Thoracic aorta (tissue), 2 donors: ENCODE measurements around the gene CTXN1. TPM values are rescaled to one million over a fixed set of nuclear protein-coding genes. Genes with fewer than 3 reads are reported as not detected.

Source experiments
- ATAC-seq: fragments of 150-250 bp; one replicate; pipeline ENCODE4 v1.8.0; 2017; ENCODE audit warnings: low read depth; ENCODE audit not compliant: insufficient number of reproducible peaks, low FRiP score
- DNase-seq: peaks from one replicate; pipeline ENCODE4 v3.0.0-alpha.2; 2020; ENCODE audit warnings: low spot score
- H3K27ac ChIP-seq, 2 donors: fragments of 200-600 bp; sonication (generic); 1 replicate in 1 of 2; 2 replicates in 1 of 2; pipeline ENCODE4 v1.5.1; 2016; ENCODE audit warnings: mild to moderate bottlenecking in 2 of 2, moderate library complexity in 2 of 2
- H3K27me3 ChIP-seq: fragments of 200-600 bp; sonication (generic); replicated peaks from 2 replicates; pipeline ENCODE4 v1.6.0; 2016; ENCODE audit warnings: mild to moderate bottlenecking; ENCODE audit not compliant: insufficient read depth
- H3K36me3 ChIP-seq: fragments of 200-600 bp; sonication (generic); one replicate; pipeline ENCODE4 v1.5.1; 2016
- H3K4me1 ChIP-seq, 2 donors: fragments of 200-600 bp; sonication (generic); 1 replicate in 1 of 2; 2 replicates in 1 of 2; pipeline versions ENCODE4 v1.5.1 to v1.6.0; 2016; ENCODE audit warnings: low read depth in 2 of 2, mild to moderate bottlenecking in 1 of 2; ENCODE audit not compliant: control insufficient read depth in 1 of 2
- H3K4me3 ChIP-seq: fragments of 200-600 bp; sonication (generic); 2 replicates; pipeline ENCODE4 v1.5.1; 2016; ENCODE audit warnings: mild to moderate bottlenecking
- H3K9me3 ChIP-seq: fragments of 200-600 bp; sonication (generic); 2 replicates; pipeline ENCODE4 v1.5.1; 2016
- total RNA-seq, 2 donors: library from RNA; depleted of rRNA; stranded (reverse); fragments of >200 nt; gene quantifications; one replicate each; pipeline versions ENCODE4 v1.1.0 to v1.2.3, GENCODE V29; 2016
- TF ChIP-seq, protein P1 (sequence below): fragments of 200-600 bp; sonication (generic); IDR thresholded peaks from one replicate; pipeline ENCODE4 v1.5.1; 2019; ENCODE audit warnings: antibody characterized with exemption

Gene CTXN1
- total RNA-seq, 2 donors from 2014 or later = 0.54 TPM; not detected in 1

DNA sequence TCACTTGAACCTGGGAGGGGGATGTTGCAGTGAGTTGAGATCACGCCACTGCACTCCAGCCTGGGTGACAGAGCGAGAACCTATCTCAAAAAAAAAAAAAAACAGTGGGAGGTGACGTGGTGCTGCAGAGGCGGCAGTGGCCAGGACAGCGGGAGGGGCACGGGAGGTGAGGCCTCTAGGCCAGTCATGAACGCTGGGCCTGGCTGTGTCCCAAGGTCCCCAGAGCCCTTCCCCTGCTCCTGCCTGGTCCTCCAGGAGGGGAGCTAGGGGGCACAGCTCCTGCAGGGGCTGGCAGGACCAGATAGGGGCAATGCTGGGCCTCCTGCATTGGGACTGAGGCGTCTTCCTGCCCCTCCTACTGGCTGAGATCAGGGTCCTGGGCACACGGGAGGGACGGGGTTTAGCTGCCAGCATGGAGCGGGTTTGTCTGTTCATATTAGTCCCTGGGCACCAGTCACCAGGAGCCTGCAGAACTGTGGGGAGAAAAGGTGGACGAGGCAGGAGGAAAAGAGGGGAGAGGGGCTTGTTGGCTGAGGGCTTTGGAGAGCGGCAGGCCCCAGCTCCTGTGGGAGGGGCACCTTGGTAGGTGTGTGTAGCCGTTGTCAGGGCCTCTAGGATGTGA lies 17.7 kb downstream of the CTXN1 start:
- H3K4me3 ChIP-seq = no peak overlapping the region
- H3K27me3 ChIP-seq = no peaks in the 10 kb centered on the region
- peaks cover 13 to 34% of the 10 kb centered on the region in 2 donors for H3K4me1 ChIP-seq
- H3K9me3 ChIP-seq = no peaks in the 10 kb centered on the region
- no peak for DNase-seq
- H3K27ac ChIP-seq = no peak overlapping the region
- ATAC-seq = no peak
- H3K36me3 ChIP-seq = peaks cover 34% of the 10 kb centered on the region
- TF ChIP-seq, protein P1, sequence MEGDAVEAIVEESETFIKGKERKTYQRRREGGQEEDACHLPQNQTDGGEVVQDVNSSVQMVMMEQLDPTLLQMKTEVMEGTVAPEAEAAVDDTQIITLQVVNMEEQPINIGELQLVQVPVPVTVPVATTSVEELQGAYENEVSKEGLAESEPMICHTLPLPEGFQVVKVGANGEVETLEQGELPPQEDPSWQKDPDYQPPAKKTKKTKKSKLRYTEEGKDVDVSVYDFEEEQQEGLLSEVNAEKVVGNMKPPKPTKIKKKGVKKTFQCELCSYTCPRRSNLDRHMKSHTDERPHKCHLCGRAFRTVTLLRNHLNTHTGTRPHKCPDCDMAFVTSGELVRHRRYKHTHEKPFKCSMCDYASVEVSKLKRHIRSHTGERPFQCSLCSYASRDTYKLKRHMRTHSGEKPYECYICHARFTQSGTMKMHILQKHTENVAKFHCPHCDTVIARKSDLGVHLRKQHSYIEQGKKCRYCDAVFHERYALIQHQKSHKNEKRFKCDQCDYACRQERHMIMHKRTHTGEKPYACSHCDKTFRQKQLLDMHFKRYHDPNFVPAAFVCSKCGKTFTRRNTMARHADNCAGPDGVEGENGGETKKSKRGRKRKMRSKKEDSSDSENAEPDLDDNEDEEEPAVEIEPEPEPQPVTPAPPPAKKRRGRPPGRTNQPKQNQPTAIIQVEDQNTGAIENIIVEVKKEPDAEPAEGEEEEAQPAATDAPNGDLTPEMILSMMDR = no peak

DNA sequence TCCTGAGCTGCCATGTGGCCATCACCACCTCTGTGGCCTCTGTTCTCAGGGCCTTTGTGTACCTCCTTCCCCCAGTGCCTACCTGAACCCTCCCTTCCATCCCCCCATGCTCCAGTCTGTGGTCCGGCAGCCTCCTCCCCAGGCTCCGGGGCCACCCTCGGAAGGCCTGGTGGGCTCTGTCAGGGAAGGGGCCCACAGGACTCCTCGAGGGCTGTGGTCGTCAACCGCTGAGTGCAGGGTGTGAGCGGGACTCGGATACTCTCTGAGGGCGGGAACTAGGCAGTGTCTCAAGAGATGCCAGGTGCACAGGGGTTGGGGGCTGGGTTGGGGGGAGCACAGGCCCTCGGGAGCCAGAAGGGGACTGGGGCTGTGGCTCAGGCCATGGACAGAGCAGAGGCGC lies 18.4 kb downstream of the CTXN1 start:
- ATAC-seq = no peak
- no peak overlapping the region for H3K4me3 ChIP-seq
- peaks cover 29% of the 10 kb centered on the region for H3K36me3 ChIP-seq
- peaks cover 18 to 41% of the 10 kb centered on the region in 2 donors for H3K4me1 ChIP-seq
- no peak for DNase-seq
- no peak overlapping the region for H3K27ac ChIP-seq
- no peaks in the 10 kb centered on the region for H3K9me3 ChIP-seq
- TF ChIP-seq, protein P1 = no peak
- no peaks in the 10 kb centered on the region for H3K27me3 ChIP-seq

DNA sequence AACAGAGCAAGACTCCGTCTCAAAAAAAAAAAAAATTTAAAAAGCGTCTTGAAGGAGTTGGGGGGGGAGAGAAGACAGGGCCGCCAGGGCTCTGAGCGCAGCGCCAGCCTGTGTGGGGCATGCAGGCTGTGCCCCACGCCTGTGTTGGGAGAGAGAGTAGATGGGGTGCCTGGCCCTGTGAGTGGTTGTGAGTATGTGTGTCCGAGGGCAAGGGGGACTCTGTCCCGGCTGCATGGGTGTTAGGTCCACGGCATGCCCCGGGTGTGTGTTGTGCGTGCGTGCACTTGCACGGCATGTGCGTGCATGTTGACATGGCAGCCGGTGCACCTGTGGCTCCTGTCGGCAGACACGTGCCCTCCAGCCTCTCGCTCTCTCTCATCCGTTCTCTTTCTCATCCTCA lies 18.8 kb downstream of the CTXN1 start:
- Histone ChIP-seq H3K4me3 (no peak overlapping the region), H3K27ac (no peak overlapping the region), H3K36me3 (peaks cover 26% of the 10 kb centered on the region), H3K4me1 (peaks cover 18 to 43% of the 10 kb centered on the region in 2 donors), H3K9me3 (no peaks in the 10 kb centered on the region), H3K27me3 (no peaks in the 10 kb centered on the region)
- TF ChIP-seq, protein P1 = no peak
- no peak for DNase-seq
- ATAC-seq = no peak

DNA sequence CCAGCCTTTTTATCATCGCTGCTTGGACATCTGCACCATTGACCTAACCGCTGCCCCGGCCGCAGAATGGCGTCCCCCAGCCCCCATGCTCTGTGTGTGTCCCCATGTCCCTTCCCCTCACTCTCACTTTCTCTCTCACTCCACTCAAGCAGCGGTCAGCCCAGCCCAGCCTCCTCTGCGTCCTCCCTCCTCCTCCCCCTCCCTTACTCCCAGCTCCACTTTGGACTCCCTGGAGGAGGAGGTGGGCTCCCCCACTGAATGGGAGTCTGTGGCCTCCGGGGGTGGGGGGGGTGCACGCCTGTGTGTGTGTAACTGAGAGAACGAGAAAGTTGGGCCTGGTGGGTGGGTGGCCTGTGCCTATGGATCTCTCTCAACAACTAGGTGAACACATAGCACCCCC lies 20.1 kb downstream of the CTXN1 start:
- Histone ChIP-seq H3K27ac (no peak overlapping the region), H3K27me3 (no peaks in the 10 kb centered on the region), H3K9me3 (no peaks in the 10 kb centered on the region), H3K36me3 (peaks cover 14% of the 10 kb centered on the region), H3K4me1 (peaks cover 18 to 43% of the 10 kb centered on the region in 2 donors), H3K4me3 (no peak overlapping the region)
- TF ChIP-seq, protein P1 = no peak
- ATAC-seq = no peak
- no peak for DNase-seq

DNA sequence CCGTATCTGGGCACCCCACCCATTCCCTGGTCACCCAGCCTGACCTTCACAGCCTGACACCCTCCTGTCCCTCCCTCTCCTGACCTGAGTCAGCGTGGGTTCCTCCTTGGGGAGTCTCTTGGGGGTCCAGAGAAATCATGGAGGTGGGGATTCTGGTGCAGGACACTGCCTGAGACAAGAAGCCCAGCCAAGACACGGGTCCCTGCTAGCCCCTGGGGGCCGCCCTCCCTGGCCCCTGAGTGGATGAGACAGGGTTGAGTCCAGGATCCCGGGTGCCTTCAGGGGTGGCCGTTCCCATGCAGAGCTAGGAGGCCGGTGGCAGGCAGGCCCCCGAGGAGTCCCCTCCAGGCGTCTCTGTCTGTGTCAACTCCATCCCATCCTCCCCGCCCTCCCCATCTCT lies 20.7 kb downstream of the CTXN1 start:
- Histone ChIP-seq H3K36me3 (peaks cover 8% of the 10 kb centered on the region), H3K4me3 (peak overlapping the region; percentile 76), H3K27me3 (no peaks in the 10 kb centered on the region), H3K27ac (no peak overlapping the region), H3K9me3 (no peaks in the 10 kb centered on the region), H3K4me1 (peaks cover 18 to 43% of the 10 kb centered on the region in 2 donors)
- ATAC-seq (no peak), DNase-seq (no peak)
- TF ChIP-seq, protein P1 = no peak
